Urinary bladder (tissue), 4 donors: Measurements from ENCODE around the gene CKM. TPM values are rescaled to one million over a fixed set of nuclear protein-coding genes. Genes with fewer than 3 reads are reported as not detected.

Experiments used
- DNase-seq: peaks from one replicate; pipeline ENCODE4 v3.0.0-alpha.2; 2015; ENCODE audit errors: extremely low spot score
- H3K27ac ChIP-seq: one replicate; pipeline ENCODE4 v1.5.1; 2013; ENCODE audit warnings: low read depth, mild to moderate bottlenecking, moderate library complexity
- H3K36me3 ChIP-seq: one replicate; pipeline ENCODE4 v1.6.1; 2013; ENCODE audit warnings: mild to moderate bottlenecking, moderate library complexity; ENCODE audit not compliant: insufficient read depth
- H3K4me1 ChIP-seq: one replicate; pipeline ENCODE4 v1.6.1; 2013; ENCODE audit warnings: mild to moderate bottlenecking, moderate library complexity; ENCODE audit not compliant: insufficient read depth
- H3K4me3 ChIP-seq: one replicate; pipeline ENCODE4 v1.5.1; 2013; ENCODE audit warnings: low read depth, low read length
- WGBS: extraction: QIAGEN DNeasy Blood & Tissue Kit; methylation state at CpG from one replicate; pipeline ENCODE4 v1.1.7; 2013; 5-methylcytosine and 5-hydroxymethylcytosine counted together
- polyA plus RNA-seq: library from polyadenylated mRNA; stranded (reverse); fragments of 200-250 nt; gene quantifications from one replicate; pipeline ENCODE4 v1.2.3, GENCODE V29; 2013
- total RNA-seq: library from RNA; depleted of rRNA; stranded (reverse); fragments of >200 nt; gene quantifications from one replicate; pipeline ENCODE4 v1.2.3, GENCODE V29; 2014
- donor health status: healthy with polysubstance abuse.
- donor health status: healthy.

Gene CKM
- total and polyA plus RNA-seq, 2 donors: 1.1 to 39.0 TPM

- H3K27ac ChIP-seq: no peak overlapping the region
- no peak for DNase-seq
- WGBS: 96% methylated on average over 4 of the region's 4 CpGs
Observed at GRCh38 chr19:45256836-45257235, 65.8 kb downstream of the CKM start.

More at GRCh38 chr19:45256836-45257235, 65.8 kb downstream of the CKM start:
- Histone ChIP-seq H3K36me3 (no peaks in the 10 kb centered on the region), H3K4me1 (no peaks in the 10 kb centered on the region), H3K4me3 (no peak overlapping the region)

Other genes starting within 250 kb of the CKM start
- gene ZNF296, start 246.4 kb downstream of the CKM start, total RNA-seq: 0.42 TPM
- gene ZNF296, start 246.4 kb downstream of the CKM start, polyA plus RNA-seq: 0.65 TPM
- 10.4 TPM for gene GEMIN7, start 243.6 kb downstream of the CKM start, total RNA-seq
- 23.6 TPM for gene GEMIN7, start 243.6 kb downstream of the CKM start, polyA plus RNA-seq
- gene PPP1R37, start 229.7 kb downstream of the CKM start, total RNA-seq: 16.8 TPM
- 31.6 TPM for gene PPP1R37, start 229.7 kb downstream of the CKM start, polyA plus RNA-seq
- gene NKPD1, start 161.9 kb downstream of the CKM start, total RNA-seq: 0.58 TPM
- 0.37 TPM for gene NKPD1, start 161.9 kb downstream of the CKM start, polyA plus RNA-seq
- 7.1 TPM for gene TRAPPC6A, start 144.6 kb downstream of the CKM start, total RNA-seq
- gene TRAPPC6A, start 144.6 kb downstream of the CKM start, polyA plus RNA-seq: 46.1 TPM
- 3.9 TPM for gene BLOC1S3, start 144.1 kb downstream of the CKM start, total RNA-seq
- gene BLOC1S3, start 144.1 kb downstream of the CKM start, polyA plus RNA-seq: 9.3 TPM
- gene EXOC3L2, start 77.5 kb downstream of the CKM start, total RNA-seq: 3.4 TPM
- 6.9 TPM for gene EXOC3L2, start 77.5 kb downstream of the CKM start, polyA plus RNA-seq
- gene MARK4, start 71.6 kb downstream of the CKM start, total RNA-seq: 14.8 TPM
- 34.4 TPM for gene MARK4, start 71.6 kb downstream of the CKM start, polyA plus RNA-seq
- 0.16 TPM for gene KLC3, start 17.9 kb upstream of the CKM start, total RNA-seq
- 0.05 TPM for gene KLC3, start 17.9 kb upstream of the CKM start, polyA plus RNA-seq
- 8.6 TPM for gene ERCC2, start 47.7 kb upstream of the CKM start, total RNA-seq
- 17.5 TPM for gene ERCC2, start 47.7 kb upstream of the CKM start, polyA plus RNA-seq
- gene PPP1R13L, start 82.2 kb upstream of the CKM start, total RNA-seq: 7.7 TPM
- gene PPP1R13L, start 82.2 kb upstream of the CKM start, polyA plus RNA-seq: 28.1 TPM
- 1.8 TPM for gene POLR1G, start 83.8 kb upstream of the CKM start, total RNA-seq
- 5.0 TPM for gene POLR1G, start 83.8 kb upstream of the CKM start, polyA plus RNA-seq
- gene ERCC1, start 101.0 kb upstream of the CKM start, total RNA-seq: 64.0 TPM
- gene ERCC1, start 101.0 kb upstream of the CKM start, polyA plus RNA-seq: 50.3 TPM
- 10.4 TPM for gene FOSB, start 145.1 kb upstream of the CKM start, total RNA-seq
- gene FOSB, start 145.1 kb upstream of the CKM start, polyA plus RNA-seq: 128 TPM
- 6.0 TPM for gene RTN2, start 174.2 kb upstream of the CKM start, total RNA-seq
- gene RTN2, start 174.2 kb upstream of the CKM start, polyA plus RNA-seq: 34.9 TPM
- 0.53 TPM for gene PPM1N, start 175.6 kb upstream of the CKM start, total RNA-seq
- 5.3 TPM for gene PPM1N, start 175.6 kb upstream of the CKM start, polyA plus RNA-seq
- 42.6 TPM for gene VASP, start 184.6 kb upstream of the CKM start, total RNA-seq
- gene VASP, start 184.6 kb upstream of the CKM start, polyA plus RNA-seq: 174 TPM